ENCODE results near the gene MECP2. TPM values are rescaled to one million over a fixed set of nuclear protein-coding genes. Genes with fewer than 3 reads are reported as not detected.
A peak's percentile ranks its signal among the peaks of the same experiment; 100 is the strongest.

The MECP2 gene
- total and polyA plus RNA-seq, 12 donors = 14.0 to 39.3 (median 36.2) TPM

- intact Hi-C loops (cut with DNase I) = no loop called here
- Histone ChIP-seq H3K27ac (peak overlapping the region in 1 of 10 donors; percentile 15), H3K4me3 (no peak overlapping the region), H3K9me3 (no peaks in the 10 kb centered on the region), H3K27me3 (peaks cover 0 to 29% (median 0%) of the 10 kb centered on the region in 7 donors), H3K4me1 (peaks cover 0 to 26% (median 7%) of the 10 kb centered on the region in 9 donors), H3K36me3 (no peaks in the 10 kb centered on the region)
- DNase-seq (peak; percentile 16 to 52), ATAC-seq (peak in 5 of 8 donors; percentile 52 to 84 (median 60))
- 56 to 64% methylated on average over 24 to 30 of the region's 30 CpGs for WGBS, 2 donors
- no peak for TF ChIP-seq CTCF (IDR thresholded peaks at IDR 0.05)
Measured at GRCh38 chrX:154125391-154126040, 28.0 kb upstream of the MECP2 start.

GRCh38 chrX:154123241-154124219 lies 26.0 kb upstream of the MECP2 start:
- H3K4me3 ChIP-seq = no peak overlapping the region
- ATAC-seq (peak; percentile 50 to 91 (median 75)), DNase-seq (peak; percentile 22 to 27)
- no peak for TF ChIP-seq CTCF (IDR thresholded peaks at IDR 0.05)
- intact Hi-C loops (cut with DNase I) = no loop called here
- WGBS, 2 donors = 82 to 83% methylated on average over 20 to 22 of the region's 22 CpGs
- no peaks in the 10 kb centered on the region for H3K9me3 ChIP-seq
- H3K36me3 ChIP-seq = no peaks in the 10 kb centered on the region
- peaks cover 0 to 24% (median 0%) of the 10 kb centered on the region in 7 donors for H3K27me3 ChIP-seq
- H3K4me1 ChIP-seq = peaks cover 0 to 26% (median 7%) of the 10 kb centered on the region in 9 donors
- peak overlapping the region in 2 of 10 donors; percentile 35 to 44 for H3K27ac ChIP-seq

- Histone ChIP-seq H3K4me1 (peaks cover 0 to 26% (median 7%) of the 10 kb centered on the region in 9 donors), H3K36me3 (no peaks in the 10 kb centered on the region), H3K9me3 (no peaks in the 10 kb centered on the region), H3K27ac (peak overlapping the region in 5 of 10 donors; percentile 7 to 53 (median 52)), H3K27me3 (peaks cover 0 to 27% (median 0%) of the 10 kb centered on the region in 7 donors), H3K4me3 (no peak overlapping the region)
- DNase-seq (no peak), ATAC-seq (peak in 4 of 8 donors; percentile 30 to 48 (median 46))
- intact Hi-C loops (cut with DNase I) = no loop called here
- 53 to 67% methylated on average over 11 of the region's 11 CpGs for WGBS, 2 donors
- no peak for TF ChIP-seq CTCF (IDR thresholded peaks at IDR 0.05)
Measured at GRCh38 chrX:154121961-154122360, 24.4 kb upstream of the MECP2 start.

- no peaks in the 10 kb centered on the region for H3K36me3 ChIP-seq
- H3K27me3 ChIP-seq = peaks cover 0 to 26% (median 0%) of the 10 kb centered on the region in 7 donors
- peak overlapping the region in 5 of 10 donors; percentile 7 to 53 (median 52) for H3K27ac ChIP-seq
- H3K9me3 ChIP-seq = no peaks in the 10 kb centered on the region
- DNase-seq (no peak), ATAC-seq (peak in 1 of 8 donors; percentile 32)
- no peak for TF ChIP-seq CTCF (IDR thresholded peaks at IDR 0.05)
- H3K4me1 ChIP-seq = peaks cover 0 to 26% (median 7%) of the 10 kb centered on the region in 9 donors
- WGBS, 2 donors = 76 to 93% methylated on average over 4 of the region's 4 CpGs
- H3K4me3 ChIP-seq = no peak overlapping the region
- intact Hi-C loops (cut with DNase I) = no loop called here
Measured at GRCh38 chrX:154121207-154121606, 23.7 kb upstream of the MECP2 start.
